Ishikawa (cell line): Measurements from ENCODE around the gene FUNDC2.

ENCODE experiments used
- CEBPB ChIP-seq: IDR thresholded peaks from 2 replicates; pipeline ENCODE4 v1.6.1; 2012
- CREB1 ChIP-seq: IDR thresholded peaks from 2 replicates; pipeline ENCODE4 v1.6.1; 2012; ENCODE audit warnings: low read depth
- EGR1 ChIP-seq: IDR thresholded peaks from 2 replicates; pipeline ENCODE4 v1.6.1; 2012
- EP300 ChIP-seq: IDR thresholded peaks from 2 replicates; pipeline ENCODE4 v1.6.1; 2012; ENCODE audit warnings: borderline replicate concordance
- NFIC ChIP-seq: IDR thresholded peaks from 2 replicates; pipeline ENCODE4 v1.6.1; 2012
- RAD21 ChIP-seq: IDR thresholded peaks from 2 replicates; pipeline ENCODE4 v1.6.1; 2012; ENCODE audit warnings: low read depth
- TAF1 ChIP-seq: IDR thresholded peaks from 2 replicates; pipeline ENCODE4 v1.6.1; 2012; ENCODE audit warnings: low read depth, mild to moderate bottlenecking
- TCF12 ChIP-seq: IDR thresholded peaks from 2 replicates; pipeline ENCODE4 v1.6.1; 2012; ENCODE audit warnings: low read depth
- TEAD4 ChIP-seq: IDR thresholded peaks from 2 replicates; pipeline ENCODE4 v1.6.1; 2012
- USF1 ChIP-seq: IDR thresholded peaks from 2 replicates; pipeline ENCODE4 v1.6.1; 2012
- YY1 ChIP-seq: IDR thresholded peaks from 2 replicates; pipeline ENCODE4 v1.6.1; 2012; ENCODE audit warnings: low read depth
- TF ChIP-seq, protein P1 (sequence below): IDR thresholded peaks from 2 replicates; pipeline ENCODE4 v1.6.1; 2012; ENCODE audit warnings: low read depth, mild to moderate bottlenecking
- TF ChIP-seq, protein P2 (sequence below): IDR thresholded peaks from 2 replicates; pipeline ENCODE4 v1.6.1; 2012

DNA sequence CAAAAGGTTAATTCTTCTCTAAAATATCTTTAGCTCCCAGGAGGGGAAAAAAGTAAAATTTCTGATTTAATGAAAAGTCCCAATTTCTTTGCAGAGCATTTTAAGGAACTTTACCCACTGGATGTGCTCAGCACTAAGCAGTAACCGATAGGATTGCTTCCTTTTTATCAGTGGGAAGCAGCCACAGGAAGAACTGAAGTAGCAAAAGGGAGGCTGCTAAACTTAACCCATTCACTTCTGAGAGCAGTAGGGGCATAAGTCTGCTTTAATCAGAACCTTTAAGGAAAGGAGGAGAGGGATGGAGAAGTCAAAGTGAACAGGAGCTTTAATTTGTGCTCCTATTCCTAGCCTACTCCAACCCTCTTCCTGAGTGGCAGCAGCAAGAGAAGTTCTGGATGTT lies 4.1 kb upstream of the FUNDC2 start, which contains the start of gene F8:
- TF ChIP-seq USF1, result no peak
- TF ChIP-seq EP300, result no peak
- no peak for TF ChIP-seq CREB1
- TF ChIP-seq TAF1, result no peak
- TF ChIP-seq, protein P1, sequence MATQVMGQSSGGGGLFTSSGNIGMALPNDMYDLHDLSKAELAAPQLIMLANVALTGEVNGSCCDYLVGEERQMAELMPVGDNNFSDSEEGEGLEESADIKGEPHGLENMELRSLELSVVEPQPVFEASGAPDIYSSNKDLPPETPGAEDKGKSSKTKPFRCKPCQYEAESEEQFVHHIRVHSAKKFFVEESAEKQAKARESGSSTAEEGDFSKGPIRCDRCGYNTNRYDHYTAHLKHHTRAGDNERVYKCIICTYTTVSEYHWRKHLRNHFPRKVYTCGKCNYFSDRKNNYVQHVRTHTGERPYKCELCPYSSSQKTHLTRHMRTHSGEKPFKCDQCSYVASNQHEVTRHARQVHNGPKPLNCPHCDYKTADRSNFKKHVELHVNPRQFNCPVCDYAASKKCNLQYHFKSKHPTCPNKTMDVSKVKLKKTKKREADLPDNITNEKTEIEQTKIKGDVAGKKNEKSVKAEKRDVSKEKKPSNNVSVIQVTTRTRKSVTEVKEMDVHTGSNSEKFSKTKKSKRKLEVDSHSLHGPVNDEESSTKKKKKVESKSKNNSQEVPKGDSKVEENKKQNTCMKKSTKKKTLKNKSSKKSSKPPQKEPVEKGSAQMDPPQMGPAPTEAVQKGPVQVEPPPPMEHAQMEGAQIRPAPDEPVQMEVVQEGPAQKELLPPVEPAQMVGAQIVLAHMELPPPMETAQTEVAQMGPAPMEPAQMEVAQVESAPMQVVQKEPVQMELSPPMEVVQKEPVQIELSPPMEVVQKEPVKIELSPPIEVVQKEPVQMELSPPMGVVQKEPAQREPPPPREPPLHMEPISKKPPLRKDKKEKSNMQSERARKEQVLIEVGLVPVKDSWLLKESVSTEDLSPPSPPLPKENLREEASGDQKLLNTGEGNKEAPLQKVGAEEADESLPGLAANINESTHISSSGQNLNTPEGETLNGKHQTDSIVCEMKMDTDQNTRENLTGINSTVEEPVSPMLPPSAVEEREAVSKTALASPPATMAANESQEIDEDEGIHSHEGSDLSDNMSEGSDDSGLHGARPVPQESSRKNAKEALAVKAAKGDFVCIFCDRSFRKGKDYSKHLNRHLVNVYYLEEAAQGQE, result no peak
- TF ChIP-seq TCF12, result no peak
- no peak for TF ChIP-seq CEBPB
- TF ChIP-seq, protein P2, sequence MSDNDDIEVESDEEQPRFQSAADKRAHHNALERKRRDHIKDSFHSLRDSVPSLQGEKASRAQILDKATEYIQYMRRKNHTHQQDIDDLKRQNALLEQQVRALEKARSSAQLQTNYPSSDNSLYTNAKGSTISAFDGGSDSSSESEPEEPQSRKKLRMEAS, result no peak
- TF ChIP-seq EGR1, result no peak
- TF ChIP-seq YY1, result no peak
- no peak for TF ChIP-seq RAD21
- TF ChIP-seq TEAD4, result no peak
- no peak for TF ChIP-seq NFIC
